Activated CD8-positive, alpha-beta memory T cell treated with anti-CD3 and anti-CD28 coated beads, Interleukin-2, amount 10 ng/mL, durations not matched to agents 7 days and 5 days (primary cell): ENCODE results near the gene ANLN. TPM values are rescaled to one million over a fixed set of nuclear protein-coding genes. Genes with fewer than 3 reads are reported as not detected.
"Not testable (repeated sequence)": the region's sequence is repeated elsewhere in the genome, so short reads cannot be mapped to it uniquely, and the experiment has no call there.

Experiments
- ATAC-seq: fragments of 150-1000 bp; cut with Tn5 transposase; one replicate; pipeline ENCODE4 v1.10.0; 2021; ENCODE audit warnings: moderate library complexity
- CTCF ChIA-PET: fragments of 350-600 bp; sonication (Branson Sonifier 250); formaldehyde crosslinking; loops from one replicate; lab custom pipeline; 2021; ENCODE audit warnings: antibody characterized with exemption; lab: Charles Lee
- DNase-seq: peaks from one replicate; pipeline ENCODE4 v3.0.0-alpha.2; 2020
- H3K27ac Mint-ChIP-seq: one replicate; pipeline ENCODE4 v1.8.0; 2021; ENCODE audit warnings: mild to moderate bottlenecking, mixed read lengths
- H3K27me3 Mint-ChIP-seq: one replicate; pipeline ENCODE4 v1.8.0; 2021; ENCODE audit warnings: mixed read lengths
- H3K36me3 Mint-ChIP-seq: one replicate; pipeline ENCODE4 v1.8.0; 2021; ENCODE audit warnings: mild to moderate bottlenecking, mixed read lengths
- H3K4me1 Mint-ChIP-seq: one replicate; pipeline ENCODE4 v1.8.0; 2021; ENCODE audit warnings: mixed read lengths
- H3K4me3 Mint-ChIP-seq: one replicate; pipeline ENCODE4 v1.8.0; 2021; ENCODE audit warnings: mild to moderate bottlenecking, moderate library complexity, mixed read lengths
- H3K9me3 Mint-ChIP-seq: one replicate; pipeline ENCODE4 v1.8.0; 2022; ENCODE audit warnings: low read depth, mixed read lengths
- total RNA-seq, 2 experiments: library from RNA; stranded (reverse); gene quantifications; one replicate each; pipeline ENCODE4 v1.2.3, GENCODE V29; 2021

ANLN gene
- total RNA-seq, 2 experiments from 2014 or later = 75.2 to 98.8 TPM

DNA sequence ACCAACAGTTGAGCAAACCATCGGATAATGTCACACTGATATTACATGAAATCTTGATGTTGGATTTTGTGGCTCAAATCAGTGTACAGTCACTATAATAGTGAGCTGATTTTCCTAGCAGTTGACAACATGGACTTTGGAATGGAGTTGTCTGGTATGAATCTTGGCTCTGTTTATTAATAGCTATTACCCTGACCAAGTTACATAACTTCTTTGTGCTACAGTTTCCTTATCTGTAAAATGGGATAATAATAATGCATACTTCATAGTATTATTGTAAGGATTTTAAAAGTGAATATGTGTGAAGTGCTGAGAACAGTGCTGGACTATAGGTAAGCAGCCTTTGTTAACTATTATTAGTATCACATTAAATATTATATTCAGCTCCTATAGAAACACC lies 26.1 kb upstream of the ANLN start:
- Mint-ChIP-seq H3K9me3 (no peaks in the 10 kb centered on the region), H3K27me3 (peaks cover 22% of the 10 kb centered on the region), H3K27ac (no peak overlapping the region), H3K4me3 (no peak overlapping the region), H3K36me3 (no peaks in the 10 kb centered on the region), H3K4me1 (peaks cover 4% of the 10 kb centered on the region)
- CTCF ChIA-PET = interaction anchor here (0.7 to 0.9 kb wide), 2 partner anchors 11 to 23 kb away, joined by 3 read pairs; no protein-coding TSS in a partner anchor
- ATAC-seq (no peak), DNase-seq (no peak)

DNA sequence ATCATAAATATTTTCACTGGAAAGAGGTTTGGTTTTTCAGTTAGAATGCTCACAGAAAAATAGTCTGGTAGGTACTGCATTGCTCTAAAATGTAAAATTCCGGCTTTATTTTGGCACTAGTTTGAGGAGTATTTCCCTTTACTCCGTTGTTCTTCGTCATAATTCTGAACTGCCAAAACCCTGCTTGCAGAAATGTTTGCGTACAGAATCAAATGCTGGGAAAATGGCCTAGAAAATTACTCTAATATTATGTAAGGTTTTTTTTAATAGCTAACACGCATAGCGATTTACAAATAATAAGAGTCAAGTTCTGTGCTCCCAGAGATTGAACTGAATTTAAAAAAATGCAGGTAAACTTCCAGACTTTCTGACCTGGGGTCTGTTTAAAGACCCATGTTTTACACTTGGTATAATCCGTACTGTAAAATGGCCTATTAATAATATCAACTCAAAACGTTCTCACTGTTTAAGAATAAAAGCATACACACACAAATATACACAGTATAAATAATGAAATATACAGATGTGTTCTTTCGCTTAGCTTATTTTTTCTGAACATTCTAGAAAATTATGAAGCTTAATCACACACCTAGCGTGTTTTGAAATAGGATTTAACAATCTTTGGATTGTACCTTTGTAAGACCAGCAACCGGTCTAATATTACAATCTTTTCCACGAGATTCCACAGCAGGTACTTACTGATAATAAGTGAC lies 23.5 kb upstream of the ANLN start:
- Mint-ChIP-seq H3K36me3 (no peaks in the 10 kb centered on the region), H3K4me3 (peak overlapping the region; percentile 76), H3K9me3 (no peaks in the 10 kb centered on the region), H3K27me3 (peaks cover 22% of the 10 kb centered on the region), H3K4me1 (peaks cover 4% of the 10 kb centered on the region), H3K27ac (peak overlapping the region; percentile 43)
- no peak for ATAC-seq
- DNase-seq = no peak
- CTCF ChIA-PET = interaction anchor here (1.1 to 2.9 kb wide), 7 partner anchors 12 to 75 kb away, joined by 3 to 52 read pairs (median 5); partner anchors contain the start of gene ANLN

DNA sequence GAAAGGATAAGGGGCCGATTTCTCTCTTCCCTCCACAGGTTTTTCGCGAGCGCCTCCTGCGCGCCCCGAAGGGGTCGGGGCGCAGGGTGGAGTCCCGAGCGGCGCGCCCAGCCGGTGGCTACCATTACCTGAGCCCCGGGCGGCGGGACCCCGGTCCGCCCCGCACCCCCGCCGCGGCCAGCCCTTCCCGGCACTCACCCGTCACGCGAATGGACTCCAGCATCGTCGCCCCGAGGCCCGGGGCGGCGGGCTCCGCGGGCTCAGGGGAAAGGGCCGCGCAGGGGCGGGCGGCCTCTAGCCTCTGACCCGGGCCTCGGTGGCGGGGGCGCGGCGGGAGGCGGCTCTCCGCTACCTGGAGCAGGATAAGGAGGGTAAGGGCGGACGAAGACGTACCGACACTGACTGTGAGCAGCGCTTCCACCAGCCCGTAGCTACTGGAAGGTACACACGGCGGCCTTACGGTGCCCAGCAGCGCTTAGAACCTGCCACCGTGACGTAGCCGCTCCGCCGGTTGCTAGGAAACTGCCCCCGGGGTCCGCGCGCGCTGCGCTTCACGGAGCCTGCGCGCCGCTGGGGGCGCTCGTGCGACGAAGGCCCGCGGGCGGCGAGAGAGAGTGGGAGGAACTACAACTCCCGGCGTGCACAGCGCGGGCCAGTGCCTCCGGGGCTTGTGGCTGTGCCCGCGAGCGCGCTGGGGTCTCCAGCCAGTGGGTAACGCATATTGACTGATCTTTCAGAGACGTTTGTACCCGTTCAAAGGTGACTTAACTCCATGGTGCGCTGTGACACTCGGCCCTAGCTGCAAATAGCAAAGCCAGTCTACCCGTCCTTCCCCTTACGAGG lies 22.7 kb upstream of the ANLN start:
- Mint-ChIP-seq H3K9me3 (no peaks in the 10 kb centered on the region), H3K27me3 (peaks cover 26% of the 10 kb centered on the region), H3K27ac (peak overlapping the region; percentile 66), H3K4me1 (peaks cover 4% of the 10 kb centered on the region), H3K36me3 (no peaks in the 10 kb centered on the region), H3K4me3 (peak overlapping the region; percentile 86)
- DNase-seq (peak; percentile 94), ATAC-seq (peak; percentile 99)
- CTCF ChIA-PET = interaction anchor here (0.6 to 2.9 kb wide), 13 partner anchors 11 to 720 kb away, joined by 3 to 52 read pairs (median 5); partner anchors contain the start of gene ANLN

DNA sequence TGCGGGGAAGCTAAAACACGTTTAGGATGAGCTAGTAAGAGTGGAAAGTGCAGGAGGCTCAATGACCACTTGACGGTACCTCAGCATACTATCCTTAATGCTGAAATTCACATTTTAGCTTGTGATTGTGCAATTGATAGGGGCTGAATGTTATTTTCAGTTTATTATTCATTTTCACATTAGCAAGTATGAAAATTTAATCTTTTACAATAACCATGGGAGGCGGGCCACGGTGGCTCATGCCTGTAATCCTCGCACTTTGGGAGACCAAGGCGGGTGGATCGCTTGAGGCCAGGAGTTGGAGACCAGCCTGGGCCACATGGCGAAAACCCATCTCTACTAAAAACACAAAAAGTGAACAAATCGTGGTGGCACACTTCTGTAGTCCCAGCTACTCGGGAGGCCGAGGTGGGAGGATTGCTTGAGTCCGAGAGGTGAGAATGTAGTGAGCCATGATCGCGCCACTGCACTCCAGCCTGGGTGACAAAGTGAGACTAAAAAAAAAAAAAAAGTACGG lies 22.0 kb upstream of the ANLN start:
- H3K9me3 Mint-ChIP-seq = no peaks in the 10 kb centered on the region
- H3K36me3 Mint-ChIP-seq = no peaks in the 10 kb centered on the region
- ATAC-seq (no peak), DNase-seq (no peak)
- peaks cover 29% of the 10 kb centered on the region for H3K27me3 Mint-ChIP-seq
- H3K4me1 Mint-ChIP-seq = peaks cover 4% of the 10 kb centered on the region
- peak overlapping the region; percentile 86 for H3K4me3 Mint-ChIP-seq
- CTCF ChIA-PET = interaction anchor here (0.6 to 2.9 kb wide), 11 partner anchors 11 to 721 kb away, joined by 3 to 52 read pairs (median 5); partner anchors contain the start of gene ANLN
- no peak overlapping the region for H3K27ac Mint-ChIP-seq

DNA sequence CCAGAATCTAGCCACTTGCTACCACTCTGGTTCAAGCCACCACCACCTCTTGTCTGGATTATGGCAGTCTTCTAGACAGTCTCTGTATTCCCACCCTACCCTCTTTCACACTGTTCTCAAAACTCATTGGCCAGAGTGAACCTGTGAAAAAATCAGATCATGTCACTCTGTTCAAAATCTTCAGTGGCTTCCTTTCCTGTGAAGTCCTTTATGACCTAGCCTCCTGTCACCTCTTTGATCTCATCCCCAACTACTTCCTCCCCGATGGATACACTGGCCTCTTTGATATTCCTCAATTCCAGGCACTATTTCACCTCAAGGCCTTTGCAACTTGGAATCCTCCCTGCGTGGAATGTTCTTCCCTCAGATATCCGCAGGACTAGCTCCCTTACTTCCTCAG lies 21.2 kb upstream of the ANLN start:
- peaks cover 4% of the 10 kb centered on the region for H3K4me1 Mint-ChIP-seq
- ATAC-seq = no peak
- H3K9me3 Mint-ChIP-seq = no peaks in the 10 kb centered on the region
- DNase-seq = no peak
- H3K27ac Mint-ChIP-seq = no peak overlapping the region
- no peaks in the 10 kb centered on the region for H3K36me3 Mint-ChIP-seq
- CTCF ChIA-PET = interaction anchor here (2.9 kb wide), 2 partner anchors 10 to 23 kb away, joined by 20 to 52 read pairs; partner anchors contain the start of gene ANLN
- peaks cover 30% of the 10 kb centered on the region for H3K27me3 Mint-ChIP-seq
- peak overlapping the region; percentile 5 for H3K4me3 Mint-ChIP-seq

DNA sequence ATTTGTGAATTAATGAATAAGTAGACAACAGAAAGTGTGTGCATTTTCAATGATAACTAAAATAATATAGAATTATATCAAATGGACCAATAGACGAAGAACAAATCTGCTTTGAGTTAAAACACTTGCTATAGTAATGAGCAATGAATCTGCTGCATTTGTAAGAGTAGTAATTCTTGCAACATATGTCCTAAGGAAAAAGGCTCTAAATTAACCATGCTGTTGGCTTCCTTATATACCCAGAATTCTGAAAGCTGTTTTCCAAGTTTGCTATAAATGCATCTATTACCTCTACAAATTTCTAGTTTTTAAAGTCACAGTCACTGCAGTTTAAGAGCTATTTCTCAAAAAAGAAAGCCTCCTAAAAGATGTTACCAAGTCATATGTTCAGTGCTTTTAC lies 20.5 kb upstream of the ANLN start:
- Mint-ChIP-seq H3K4me1 (peaks cover 4% of the 10 kb centered on the region), H3K36me3 (no peaks in the 10 kb centered on the region), H3K4me3 (no peak overlapping the region), H3K9me3 (no peaks in the 10 kb centered on the region), H3K27ac (no peak overlapping the region), H3K27me3 (peaks cover 30% of the 10 kb centered on the region)
- CTCF ChIA-PET = no interaction called here
- ATAC-seq (no peak), DNase-seq (no peak)

DNA sequence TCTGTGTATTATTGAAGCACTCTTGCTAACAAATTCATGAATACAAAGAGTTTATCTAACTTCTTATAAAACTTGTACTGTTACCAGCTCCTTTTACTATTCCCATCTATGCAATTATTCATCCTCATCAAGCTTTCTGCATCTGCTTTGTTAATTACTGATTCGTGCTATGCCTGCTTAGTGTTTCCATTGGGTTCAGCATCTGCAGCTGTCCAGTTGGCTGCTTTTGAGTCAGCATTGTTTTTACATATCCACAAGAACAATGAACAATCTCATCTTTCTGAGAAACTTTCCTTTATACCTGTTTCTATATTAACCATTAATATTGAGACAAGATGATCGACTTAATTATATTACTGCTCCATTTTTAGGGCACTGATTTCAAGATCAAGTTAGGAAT lies 19.6 kb upstream of the ANLN start:
- no peak overlapping the region for H3K27ac Mint-ChIP-seq
- H3K9me3 Mint-ChIP-seq = no peaks in the 10 kb centered on the region
- H3K27me3 Mint-ChIP-seq = peaks cover 23% of the 10 kb centered on the region
- H3K36me3 Mint-ChIP-seq = no peaks in the 10 kb centered on the region
- H3K4me3 Mint-ChIP-seq = no peak overlapping the region
- CTCF ChIA-PET = no interaction called here
- ATAC-seq = no peak
- peaks cover 4% of the 10 kb centered on the region for H3K4me1 Mint-ChIP-seq
- no peak for DNase-seq

DNA sequence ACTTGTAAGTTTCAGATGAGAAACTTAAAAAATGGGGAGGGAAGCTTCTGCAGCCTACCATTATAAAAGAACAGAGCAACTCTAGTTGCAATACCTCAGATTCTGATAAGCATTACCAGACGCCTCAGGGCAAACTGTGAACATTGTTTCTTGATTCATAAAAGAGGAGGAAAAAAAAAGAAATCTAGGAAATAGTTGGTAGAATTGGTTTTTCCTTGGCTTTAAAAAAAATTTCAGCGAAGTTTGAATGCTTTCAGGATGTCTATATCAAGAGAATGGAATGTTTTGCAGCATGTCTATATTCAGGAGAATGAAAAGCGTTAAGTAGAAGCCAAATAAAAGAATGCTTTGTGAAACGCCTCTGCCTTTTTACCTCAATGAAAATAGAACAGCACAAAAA lies 17.5 kb upstream of the ANLN start:
- H3K9me3 Mint-ChIP-seq = no peaks in the 10 kb centered on the region
- CTCF ChIA-PET = no interaction called here
- H3K4me3 Mint-ChIP-seq = no peak overlapping the region
- H3K27ac Mint-ChIP-seq = no peak overlapping the region
- DNase-seq (no peak), ATAC-seq (no peak)
- H3K27me3 Mint-ChIP-seq = peaks cover 23% of the 10 kb centered on the region
- no peaks in the 10 kb centered on the region for H3K36me3 Mint-ChIP-seq
- peaks cover 4% of the 10 kb centered on the region for H3K4me1 Mint-ChIP-seq

DNA sequence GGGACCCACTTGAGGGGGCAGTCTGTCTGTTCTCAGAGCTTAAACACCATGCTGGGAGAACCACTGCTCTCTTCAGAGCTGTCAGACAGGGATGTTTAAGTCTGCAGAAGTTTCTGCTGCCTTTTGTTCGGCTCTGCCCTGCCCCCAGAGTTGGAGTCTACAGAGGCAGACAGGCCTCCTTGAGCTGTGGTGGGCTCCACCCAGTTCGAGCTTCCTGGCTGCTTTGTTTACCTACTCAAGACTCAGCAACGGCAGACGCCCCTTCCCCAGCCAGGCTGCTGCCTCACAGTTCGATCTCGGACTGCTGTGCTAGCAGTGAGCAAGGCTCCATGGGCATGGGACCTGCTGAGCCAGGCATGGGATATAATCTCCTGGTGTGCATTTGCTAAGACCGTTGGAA lies 11.1 kb upstream of the ANLN start:
- Mint-ChIP-seq H3K27me3 (peaks cover 20% of the 10 kb centered on the region), H3K27ac (peak overlapping the region; percentile 0)
- not testable (repeated sequence) for H3K36me3 Mint-ChIP-seq, H3K4me1 Mint-ChIP-seq, H3K4me3 Mint-ChIP-seq, ATAC-seq, H3K9me3 Mint-ChIP-seq
- DNase-seq = peak; percentile 42
- CTCF ChIA-PET = interaction anchor here (3.0 kb wide), 1 partner anchor 11 kb away, joined by 20 read pairs; a partner anchor contains a TSS

DNA sequence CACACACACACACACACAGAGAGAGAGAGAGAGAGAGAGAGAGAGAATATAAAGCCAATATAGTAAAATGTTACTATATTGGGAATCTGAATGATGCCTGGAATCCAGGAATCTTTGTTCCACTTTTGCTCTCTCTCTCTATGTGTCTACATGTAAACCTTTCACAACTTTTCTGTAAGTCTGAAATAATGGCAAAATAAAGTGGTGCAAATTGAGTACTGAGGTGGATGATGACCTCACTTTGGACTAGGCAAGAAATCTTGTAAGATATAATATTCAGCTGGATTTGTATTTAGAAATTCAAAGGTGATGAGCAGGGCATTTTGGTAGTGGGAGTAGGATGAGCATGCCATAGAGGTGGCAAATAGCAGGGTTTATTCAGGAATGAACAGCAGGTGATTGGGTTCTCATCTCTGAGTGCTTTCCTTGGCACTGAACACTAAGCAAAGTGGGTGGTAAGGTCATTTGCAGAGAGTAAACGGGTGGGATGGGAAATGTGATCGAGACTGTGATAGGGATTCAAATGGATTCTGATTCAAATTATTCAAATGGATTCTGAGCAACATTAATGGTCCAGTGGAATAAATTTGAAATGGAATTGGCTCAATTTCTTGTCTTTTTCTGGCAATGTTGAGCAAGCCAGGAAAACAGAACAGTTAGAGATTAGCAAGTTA lies 9.7 kb upstream of the ANLN start:
- peaks cover 7% of the 10 kb centered on the region for H3K36me3 Mint-ChIP-seq
- no peak for ATAC-seq
- no peak overlapping the region for H3K27ac Mint-ChIP-seq
- CTCF ChIA-PET = interaction anchor here (1.1 to 3.0 kb wide), 2 partner anchors 13 to 290 kb away, joined by 3 to 20 read pairs; a partner anchor contains a TSS
- peaks cover 20% of the 10 kb centered on the region for H3K27me3 Mint-ChIP-seq
- no peak overlapping the region for H3K4me3 Mint-ChIP-seq
- no peak for DNase-seq
- H3K9me3 Mint-ChIP-seq = no peaks in the 10 kb centered on the region
- peaks cover 8% of the 10 kb centered on the region for H3K4me1 Mint-ChIP-seq

DNA sequence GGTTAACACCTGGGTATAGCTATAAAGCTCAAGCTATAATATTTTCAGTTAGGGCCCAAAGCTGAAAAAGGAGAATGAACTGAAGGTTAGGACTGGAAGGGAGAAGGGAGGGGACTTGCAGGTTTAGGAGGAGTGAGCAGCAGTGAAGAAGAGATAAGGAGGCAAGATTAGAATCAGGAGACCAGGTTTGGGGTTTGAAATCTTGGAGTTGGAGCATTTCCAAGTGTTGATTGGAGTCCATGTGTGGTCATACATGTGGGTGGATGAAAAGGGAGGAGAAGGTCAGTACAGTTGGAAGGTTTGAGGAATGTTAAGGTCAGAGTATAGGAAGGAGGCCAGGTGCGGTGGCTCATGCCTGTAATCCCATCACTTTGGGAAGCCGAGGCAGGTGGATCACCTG lies 8.6 kb upstream of the ANLN start:
- H3K27me3 Mint-ChIP-seq = peaks cover 15% of the 10 kb centered on the region
- CTCF ChIA-PET = interaction anchor here (1.0 kb wide), 1 partner anchor 8 kb away, joined by 4 read pairs; the partner anchor contains the start of gene ANLN
- ATAC-seq (no peak), DNase-seq (no peak)
- H3K4me1 Mint-ChIP-seq = peaks cover 8% of the 10 kb centered on the region
- peaks cover 7% of the 10 kb centered on the region for H3K36me3 Mint-ChIP-seq
- H3K4me3 Mint-ChIP-seq = no peak overlapping the region
- H3K27ac Mint-ChIP-seq = no peak overlapping the region
- H3K9me3 Mint-ChIP-seq = no peaks in the 10 kb centered on the region

DNA sequence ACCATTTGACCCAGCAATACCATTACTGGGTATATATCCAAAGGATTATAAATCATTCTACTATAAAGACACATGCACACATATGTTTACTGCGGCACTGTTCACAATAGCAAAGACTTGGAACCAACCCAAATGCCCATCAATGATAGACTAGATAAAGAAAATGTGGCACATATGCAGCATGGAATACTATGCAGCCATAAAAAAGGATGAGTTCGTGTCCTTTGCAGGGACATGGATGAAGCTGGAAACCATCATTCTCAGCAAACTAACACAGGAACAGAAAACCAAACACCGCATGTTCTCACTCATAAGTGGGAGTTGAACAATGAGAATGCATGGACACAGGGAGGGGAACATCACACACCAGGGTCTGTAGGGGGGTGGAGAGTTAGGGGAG lies 6.4 kb upstream of the ANLN start:
- H3K4me1 Mint-ChIP-seq, H3K27ac Mint-ChIP-seq, H3K4me3 Mint-ChIP-seq, H3K27me3 Mint-ChIP-seq, H3K36me3 Mint-ChIP-seq, H3K9me3 Mint-ChIP-seq, CTCF ChIA-PET, ATAC-seq, DNase-seq: not testable (repeated sequence)

DNA sequence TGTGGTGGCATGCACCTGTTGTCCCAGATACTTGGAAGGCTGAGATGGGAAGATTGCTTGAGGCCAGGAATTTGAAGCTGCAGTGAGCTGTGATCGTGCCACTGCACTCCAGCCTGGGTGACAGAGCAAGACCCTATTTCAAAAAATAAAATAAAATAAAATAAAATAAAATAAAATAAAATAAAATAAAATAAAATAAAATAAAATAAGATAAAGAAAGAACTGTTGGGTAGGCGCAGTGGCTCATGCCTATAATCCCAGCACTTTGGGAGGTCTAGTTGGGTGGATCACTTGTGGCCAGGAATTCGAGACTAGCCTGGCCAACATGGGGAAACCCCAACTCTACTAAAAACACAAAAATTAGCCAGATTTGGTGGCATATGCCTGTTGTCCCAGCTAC lies 4.0 kb upstream of the ANLN start:
- H3K4me3 Mint-ChIP-seq, H3K27ac Mint-ChIP-seq, H3K36me3 Mint-ChIP-seq, H3K4me1 Mint-ChIP-seq, H3K27me3 Mint-ChIP-seq, ATAC-seq, CTCF ChIA-PET, DNase-seq, H3K9me3 Mint-ChIP-seq: not testable (repeated sequence)
